ENCODE results near the gene ASIC1.

DNA sequence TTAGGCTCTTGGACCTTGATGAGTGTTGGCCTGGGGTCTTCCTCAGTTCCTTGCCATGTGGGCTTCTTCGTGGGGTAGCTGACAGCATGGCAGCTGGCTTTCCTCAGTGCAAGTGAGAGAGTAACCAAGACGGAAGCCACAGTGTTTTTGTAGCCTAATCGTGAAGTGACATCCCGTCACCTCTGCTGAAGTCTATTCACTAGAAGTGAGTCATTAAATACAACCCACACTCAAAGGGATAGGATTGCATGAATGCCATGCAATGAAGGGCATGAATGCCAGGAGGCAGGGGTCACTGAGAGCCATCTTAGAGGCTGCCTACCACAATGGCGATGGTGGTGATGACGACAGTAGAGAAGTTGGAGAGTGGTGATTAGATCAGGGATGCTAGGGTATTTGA lies 13.5 kb upstream of the ASIC1 start:
- TF ChIP-seq EZH2 (IDR thresholded peaks at IDR 0.05; ENCODE audit: low read depth, unreplicated experiment): no peak
- TF ChIP-seq, protein P1, sequence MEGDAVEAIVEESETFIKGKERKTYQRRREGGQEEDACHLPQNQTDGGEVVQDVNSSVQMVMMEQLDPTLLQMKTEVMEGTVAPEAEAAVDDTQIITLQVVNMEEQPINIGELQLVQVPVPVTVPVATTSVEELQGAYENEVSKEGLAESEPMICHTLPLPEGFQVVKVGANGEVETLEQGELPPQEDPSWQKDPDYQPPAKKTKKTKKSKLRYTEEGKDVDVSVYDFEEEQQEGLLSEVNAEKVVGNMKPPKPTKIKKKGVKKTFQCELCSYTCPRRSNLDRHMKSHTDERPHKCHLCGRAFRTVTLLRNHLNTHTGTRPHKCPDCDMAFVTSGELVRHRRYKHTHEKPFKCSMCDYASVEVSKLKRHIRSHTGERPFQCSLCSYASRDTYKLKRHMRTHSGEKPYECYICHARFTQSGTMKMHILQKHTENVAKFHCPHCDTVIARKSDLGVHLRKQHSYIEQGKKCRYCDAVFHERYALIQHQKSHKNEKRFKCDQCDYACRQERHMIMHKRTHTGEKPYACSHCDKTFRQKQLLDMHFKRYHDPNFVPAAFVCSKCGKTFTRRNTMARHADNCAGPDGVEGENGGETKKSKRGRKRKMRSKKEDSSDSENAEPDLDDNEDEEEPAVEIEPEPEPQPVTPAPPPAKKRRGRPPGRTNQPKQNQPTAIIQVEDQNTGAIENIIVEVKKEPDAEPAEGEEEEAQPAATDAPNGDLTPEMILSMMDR (conservative IDR thresholded peaks at IDR 0.05; ENCODE audit: low read depth in 2 of 2): no peak
- TF ChIP-seq ZNF114 (CRISPR knock-in tag; IDR thresholded peaks at IDR 0.05): no peak
- TF ChIP-seq, protein P2, sequence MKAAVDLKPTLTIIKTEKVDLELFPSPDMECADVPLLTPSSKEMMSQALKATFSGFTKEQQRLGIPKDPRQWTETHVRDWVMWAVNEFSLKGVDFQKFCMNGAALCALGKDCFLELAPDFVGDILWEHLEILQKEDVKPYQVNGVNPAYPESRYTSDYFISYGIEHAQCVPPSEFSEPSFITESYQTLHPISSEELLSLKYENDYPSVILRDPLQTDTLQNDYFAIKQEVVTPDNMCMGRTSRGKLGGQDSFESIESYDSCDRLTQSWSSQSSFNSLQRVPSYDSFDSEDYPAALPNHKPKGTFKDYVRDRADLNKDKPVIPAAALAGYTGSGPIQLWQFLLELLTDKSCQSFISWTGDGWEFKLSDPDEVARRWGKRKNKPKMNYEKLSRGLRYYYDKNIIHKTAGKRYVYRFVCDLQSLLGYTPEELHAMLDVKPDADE (IDR thresholded peaks at IDR 0.05): no peak
